Adipocyte (in vitro differentiated cells): ENCODE results near the gene LMBRD2.
A peak's percentile ranks its signal among the peaks of the same experiment; 100 is the strongest.

Experiments
- DNase-seq: peaks from one replicate; pipeline ENCODE4 v3.0.0-alpha.2; 2015; ENCODE audit warnings: low read depth
- H3K27me3 ChIP-seq: replicated peaks from 2 replicates; pipeline ENCODE4 v1.7.0; 2013; ENCODE audit warnings: mild to moderate bottlenecking, low read length, moderate library complexity; ENCODE audit not compliant: control insufficient read depth, insufficient read depth
- H3K36me3 ChIP-seq: 2 replicates; pipeline ENCODE4 v1.7.0; 2013; ENCODE audit warnings: low read length, mild to moderate bottlenecking, moderate library complexity; ENCODE audit not compliant: control insufficient read depth, insufficient read depth, severe bottlenecking
- H3K4me1 ChIP-seq: 2 replicates; pipeline ENCODE4 v1.7.0; 2013; ENCODE audit warnings: mild to moderate bottlenecking, low read length, moderate library complexity; ENCODE audit not compliant: control insufficient read depth, insufficient read depth
- H3K4me3 ChIP-seq: 2 replicates; pipeline ENCODE4 v1.7.0; 2013; ENCODE audit warnings: mild to moderate bottlenecking, low read length, moderate library complexity
- H3K9ac ChIP-seq: 2 replicates; pipeline ENCODE4 v1.7.0; 2013; ENCODE audit warnings: mild to moderate bottlenecking, low read length, moderate library complexity
- H3K9me3 ChIP-seq: 2 replicates; pipeline ENCODE4 v1.7.0; 2013; ENCODE audit warnings: mild to moderate bottlenecking, low read length, moderate library complexity; ENCODE audit not compliant: control insufficient read depth

Gene LMBRD2

DNA sequence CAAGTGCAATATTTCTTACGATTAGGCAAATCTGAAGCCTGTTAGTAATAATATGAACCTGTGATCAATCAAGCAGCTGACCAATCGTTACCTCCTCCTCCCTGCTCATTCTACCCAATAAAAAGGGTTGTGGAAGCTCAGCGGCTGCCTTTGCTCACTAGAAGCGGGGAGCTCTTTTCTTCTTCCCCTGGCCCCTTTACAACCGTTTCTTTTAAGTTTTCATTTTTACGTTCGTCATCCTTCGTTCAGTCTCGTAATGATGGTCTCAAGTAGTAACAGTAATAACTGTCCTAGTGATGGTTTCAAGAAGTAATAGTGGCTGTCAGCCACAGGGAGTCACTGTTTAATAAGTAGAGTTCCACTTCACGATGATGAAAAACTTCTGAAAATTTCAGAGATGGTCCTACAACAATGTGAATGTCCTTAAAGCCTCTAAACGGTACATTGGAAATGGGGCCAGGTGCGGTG is 91.2 kb downstream of the LMBRD2 start:
- Histone ChIP-seq H3K9ac (no peak overlapping the region), H3K36me3 (no peaks in the 10 kb centered on the region), H3K9me3 (no peaks in the 10 kb centered on the region), H3K4me1 (no peaks in the 10 kb centered on the region), H3K4me3 (no peak overlapping the region), H3K27me3 (peaks cover 48% of the 10 kb centered on the region)
- DNase-seq: peak; percentile 44

DNA sequence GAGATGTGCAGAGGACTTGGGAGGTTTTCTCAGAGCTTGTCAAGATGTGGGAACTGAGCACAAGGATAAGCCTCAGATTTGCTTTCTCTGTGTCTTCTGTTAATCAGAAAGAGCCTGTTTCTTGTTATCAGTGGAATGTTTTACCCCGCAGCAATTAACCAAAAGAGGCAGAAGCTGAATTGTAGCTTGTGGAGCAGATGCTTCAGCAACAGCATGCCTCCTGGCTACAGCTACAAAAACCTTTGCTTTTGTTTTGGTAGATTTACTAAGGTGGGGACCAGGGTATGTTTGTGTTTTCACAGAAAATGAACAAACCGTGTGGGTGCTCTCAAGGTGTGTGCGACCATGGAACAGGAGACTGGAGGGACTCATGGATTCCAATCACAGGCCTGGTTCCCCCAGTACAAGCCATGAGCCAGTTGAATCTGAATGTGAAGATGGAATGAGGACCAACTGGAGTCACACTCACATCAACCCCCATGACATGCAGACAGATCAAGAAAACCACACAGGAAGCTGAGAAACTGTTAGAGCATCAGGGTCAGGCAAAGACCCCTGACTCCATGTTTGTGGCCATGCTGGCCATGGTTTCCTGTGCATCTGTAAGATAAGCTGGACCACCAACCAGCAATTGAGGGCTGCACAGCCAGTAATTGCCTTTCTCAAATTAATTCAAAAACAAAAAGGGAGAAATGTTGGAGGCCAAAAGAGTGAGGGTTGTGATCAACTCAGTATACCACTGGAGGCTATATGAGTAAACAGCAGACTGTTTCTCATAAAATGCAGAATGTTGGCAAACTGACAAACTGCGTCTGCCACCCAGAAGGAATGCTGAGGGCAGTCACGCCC is 91.9 kb downstream of the LMBRD2 start:
- DNase-seq: peak; percentile 52
- H3K4me3 ChIP-seq: no peak overlapping the region

DNA sequence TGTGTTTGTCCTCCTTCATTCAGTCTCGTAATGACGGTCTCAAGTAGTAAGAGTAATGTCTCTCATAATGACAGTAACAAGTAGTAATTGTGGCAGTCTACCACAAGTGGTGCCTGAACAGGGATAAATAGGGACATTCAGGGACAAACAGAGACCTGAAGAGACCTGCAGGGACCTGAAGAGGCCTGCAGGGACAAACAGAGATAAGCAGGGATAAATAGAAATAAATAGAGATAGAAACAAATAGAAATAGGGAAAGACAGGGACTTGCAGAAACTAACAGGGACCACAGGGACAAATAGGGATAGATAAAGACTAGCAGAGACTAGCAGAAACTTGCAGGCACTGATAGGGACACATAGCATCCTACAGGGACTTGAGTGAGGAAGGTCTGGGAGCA is 92.9 kb downstream of the LMBRD2 start:
- H3K4me1 ChIP-seq: no peaks in the 10 kb centered on the region
- H3K36me3 ChIP-seq: no peaks in the 10 kb centered on the region
- no peak overlapping the region for H3K4me3 ChIP-seq
- no peaks in the 10 kb centered on the region for H3K9me3 ChIP-seq
- H3K27me3 ChIP-seq: peaks cover 32% of the 10 kb centered on the region
- no peak for DNase-seq
- no peak overlapping the region for H3K9ac ChIP-seq

More for the DNA sequence above, 91.9 kb downstream of the LMBRD2 start:
- Histone ChIP-seq H3K27me3 (peaks cover 42% of the 10 kb centered on the region), H3K36me3 (no peaks in the 10 kb centered on the region), H3K9me3 (no peaks in the 10 kb centered on the region), H3K4me1 (no peaks in the 10 kb centered on the region), H3K9ac (no peak overlapping the region)

DNA sequence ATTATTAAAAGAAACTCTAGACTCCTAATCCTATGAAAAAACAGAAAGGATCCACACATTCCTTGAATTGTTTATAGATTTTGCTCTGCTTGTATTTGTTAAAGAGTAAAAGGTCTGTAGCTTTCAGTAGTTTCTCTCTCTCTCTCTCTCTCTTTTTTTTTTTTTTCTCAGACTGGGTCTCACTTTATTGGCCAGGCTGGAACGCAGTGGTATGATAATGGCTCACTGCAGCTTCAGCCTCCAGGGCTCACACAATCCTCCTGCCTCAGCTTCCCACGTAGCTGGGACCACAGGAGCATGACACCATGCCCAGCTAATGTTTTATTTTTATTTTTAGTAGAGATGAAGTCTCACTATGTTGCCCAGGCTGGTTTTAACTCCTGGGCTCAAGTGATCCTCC is 94.3 kb downstream of the LMBRD2 start:
- H3K36me3 ChIP-seq: no peaks in the 10 kb centered on the region
- H3K4me1 ChIP-seq: no peaks in the 10 kb centered on the region
- DNase-seq: no peak
- peaks cover 28% of the 10 kb centered on the region for H3K27me3 ChIP-seq
- H3K9me3 ChIP-seq: no peaks in the 10 kb centered on the region
- H3K4me3 ChIP-seq: no peak overlapping the region
- H3K9ac ChIP-seq: no peak overlapping the region

DNA sequence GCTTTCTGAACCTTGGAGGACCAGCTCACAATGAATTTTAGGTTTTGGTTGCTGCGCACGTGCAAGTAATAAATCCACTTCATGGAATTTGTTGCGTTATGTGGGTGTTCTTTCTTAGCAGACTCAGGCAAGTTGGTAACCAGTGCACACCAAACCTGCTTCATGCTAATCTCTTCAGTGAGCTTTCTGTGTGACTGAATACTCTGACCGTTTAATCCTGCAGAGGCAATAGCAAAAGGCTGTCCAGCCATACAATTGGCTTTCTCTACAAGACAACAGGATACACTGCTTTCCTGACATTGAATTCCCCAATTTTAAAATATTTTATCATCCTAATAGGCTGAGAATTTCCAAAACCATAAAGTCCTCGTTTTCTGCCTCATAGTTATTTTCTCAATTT is 95.3 kb downstream of the LMBRD2 start:
- DNase-seq: no peak
- no peak overlapping the region for H3K9ac ChIP-seq
- peaks cover 28% of the 10 kb centered on the region for H3K27me3 ChIP-seq
- no peaks in the 10 kb centered on the region for H3K9me3 ChIP-seq
- H3K4me1 ChIP-seq: no peaks in the 10 kb centered on the region
- no peak overlapping the region for H3K4me3 ChIP-seq
- H3K36me3 ChIP-seq: no peaks in the 10 kb centered on the region

DNA sequence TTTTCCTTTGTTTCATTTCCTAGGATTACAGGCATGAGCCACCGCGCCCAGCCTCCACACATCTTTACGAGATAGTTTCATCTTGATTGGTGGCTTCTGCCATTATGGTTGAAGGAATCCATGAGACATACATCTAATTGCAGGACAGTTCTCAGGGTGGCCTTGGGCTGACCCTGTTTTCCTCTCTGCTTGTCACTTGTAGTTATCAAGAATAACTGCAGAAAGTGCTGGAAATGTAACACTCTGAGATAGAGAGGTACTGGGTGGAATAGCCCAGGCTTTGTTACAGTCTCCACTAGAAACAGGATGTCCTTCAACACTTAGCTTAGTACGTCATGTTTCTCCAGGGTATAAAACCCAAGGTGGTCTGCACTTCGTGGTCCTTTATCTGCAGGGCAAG is 95.7 kb downstream of the LMBRD2 start:
- DNase-seq: no peak
- H3K27me3 ChIP-seq: peaks cover 28% of the 10 kb centered on the region
- H3K4me3 ChIP-seq: no peak overlapping the region
- H3K9me3 ChIP-seq: no peaks in the 10 kb centered on the region
- no peaks in the 10 kb centered on the region for H3K4me1 ChIP-seq
- no peaks in the 10 kb centered on the region for H3K36me3 ChIP-seq
- no peak overlapping the region for H3K9ac ChIP-seq

DNA sequence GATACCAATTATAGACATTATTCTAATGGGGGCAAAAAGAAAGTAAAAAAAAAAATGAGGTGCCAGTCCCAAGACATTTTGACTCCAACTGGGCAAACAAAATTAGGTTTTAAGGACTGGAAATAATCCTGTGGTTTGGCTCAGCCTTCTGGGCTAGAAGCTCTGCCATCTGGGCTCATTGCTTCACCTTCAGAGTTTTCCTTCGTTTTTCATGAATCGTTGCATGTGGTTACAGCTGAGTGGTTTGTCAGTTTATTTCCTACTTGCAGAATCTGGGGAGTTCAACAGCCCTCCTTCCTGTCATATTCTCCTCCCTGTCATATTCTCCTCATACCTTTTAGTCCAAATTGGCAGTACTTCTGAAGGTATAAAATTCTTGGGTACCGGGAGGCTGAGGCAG is 97.0 kb downstream of the LMBRD2 start:
- Histone ChIP-seq H3K4me3 (no peak overlapping the region), H3K36me3 (no peaks in the 10 kb centered on the region), H3K4me1 (no peaks in the 10 kb centered on the region), H3K9me3 (no peaks in the 10 kb centered on the region), H3K27me3 (peaks cover 24% of the 10 kb centered on the region), H3K9ac (no peak overlapping the region)
- no peak for DNase-seq

DNA sequence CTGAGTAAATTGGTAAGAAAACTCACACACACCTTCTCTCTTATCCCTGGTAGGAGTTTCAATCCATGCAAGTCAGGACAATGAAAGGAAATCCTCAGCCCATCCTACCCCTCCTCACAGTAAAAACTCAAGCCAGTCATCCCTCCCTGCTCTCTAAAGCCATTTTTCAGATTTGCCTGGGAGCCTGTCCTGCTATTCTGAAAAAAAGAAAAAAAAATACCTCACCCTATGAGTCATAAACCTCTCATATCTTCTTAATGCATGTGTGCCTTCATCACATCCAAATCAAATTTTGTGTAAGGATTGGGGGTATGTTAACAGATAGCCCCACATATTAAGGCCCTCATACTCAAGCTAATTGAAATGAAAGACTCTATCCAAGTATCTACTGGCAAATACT is 99.1 kb downstream of the LMBRD2 start:
- no peaks in the 10 kb centered on the region for H3K4me1 ChIP-seq
- H3K27me3 ChIP-seq: peaks cover 22% of the 10 kb centered on the region
- no peak overlapping the region for H3K9ac ChIP-seq
- H3K9me3 ChIP-seq: no peaks in the 10 kb centered on the region
- H3K36me3 ChIP-seq: no peaks in the 10 kb centered on the region
- no peak for DNase-seq
- H3K4me3 ChIP-seq: no peak overlapping the region

DNA sequence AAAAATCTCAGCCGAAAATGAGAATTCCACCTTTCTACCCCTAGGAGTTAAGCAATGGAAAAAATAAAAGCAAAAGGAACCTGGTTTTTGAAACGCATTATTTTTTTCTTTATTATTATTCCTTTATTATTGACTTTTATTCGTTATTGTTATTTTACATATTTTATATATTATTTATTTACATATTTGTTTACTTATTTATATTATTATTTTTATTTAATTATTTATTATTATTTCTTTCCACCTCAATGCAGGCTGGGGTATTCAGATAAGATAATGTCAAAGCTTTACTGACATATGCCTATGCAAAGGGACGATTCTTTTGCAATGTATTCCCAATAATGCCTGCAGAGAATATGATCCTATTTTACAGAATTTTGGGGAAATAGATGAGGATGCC is 101.7 kb downstream of the LMBRD2 start:
- peaks cover 4% of the 10 kb centered on the region for H3K27me3 ChIP-seq
- no peaks in the 10 kb centered on the region for H3K9me3 ChIP-seq
- DNase-seq: no peak
- H3K4me1 ChIP-seq: no peaks in the 10 kb centered on the region
- no peak overlapping the region for H3K4me3 ChIP-seq
- no peaks in the 10 kb centered on the region for H3K36me3 ChIP-seq
- no peak overlapping the region for H3K9ac ChIP-seq
